Activated CD8-positive, alpha-beta memory T cell treated with anti-CD3 and anti-CD28 coated beads, Interleukin-2, amount 50 U/mL, for 1 hour (primary cell): ENCODE results near the gene RASA4.
"Not testable (repeated sequence)": the region's sequence is repeated elsewhere in the genome, so short reads cannot be mapped to it uniquely, and the experiment has no call there.

Experiments
- DNase-seq: peaks from one replicate; pipeline ENCODE4 v3.0.0-alpha.2; 2020; ENCODE audit errors: extremely low read depth

The RASA4 gene

DNA sequence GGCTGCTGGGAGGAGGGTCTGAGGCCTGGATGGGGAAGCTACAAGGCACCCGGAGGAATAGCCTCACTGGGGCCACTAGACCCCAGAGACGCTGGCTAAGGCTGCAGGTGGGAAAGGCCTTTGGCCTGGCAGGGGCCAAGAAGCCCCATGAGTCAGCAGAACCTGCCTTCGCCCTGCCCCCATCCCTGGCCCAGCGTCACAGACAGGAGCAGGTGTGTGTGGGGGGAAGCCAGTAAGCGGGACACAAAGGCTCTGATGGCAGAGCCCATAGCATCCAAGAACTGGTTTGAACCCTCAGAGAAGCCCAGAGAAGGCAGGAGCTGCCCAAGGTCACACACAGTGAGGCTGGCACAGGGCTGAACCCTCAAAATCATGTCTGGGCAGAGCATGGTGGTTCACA, 9.7 kb downstream of the RASA4 start:
- DNase-seq: not testable (repeated sequence)

DNA sequence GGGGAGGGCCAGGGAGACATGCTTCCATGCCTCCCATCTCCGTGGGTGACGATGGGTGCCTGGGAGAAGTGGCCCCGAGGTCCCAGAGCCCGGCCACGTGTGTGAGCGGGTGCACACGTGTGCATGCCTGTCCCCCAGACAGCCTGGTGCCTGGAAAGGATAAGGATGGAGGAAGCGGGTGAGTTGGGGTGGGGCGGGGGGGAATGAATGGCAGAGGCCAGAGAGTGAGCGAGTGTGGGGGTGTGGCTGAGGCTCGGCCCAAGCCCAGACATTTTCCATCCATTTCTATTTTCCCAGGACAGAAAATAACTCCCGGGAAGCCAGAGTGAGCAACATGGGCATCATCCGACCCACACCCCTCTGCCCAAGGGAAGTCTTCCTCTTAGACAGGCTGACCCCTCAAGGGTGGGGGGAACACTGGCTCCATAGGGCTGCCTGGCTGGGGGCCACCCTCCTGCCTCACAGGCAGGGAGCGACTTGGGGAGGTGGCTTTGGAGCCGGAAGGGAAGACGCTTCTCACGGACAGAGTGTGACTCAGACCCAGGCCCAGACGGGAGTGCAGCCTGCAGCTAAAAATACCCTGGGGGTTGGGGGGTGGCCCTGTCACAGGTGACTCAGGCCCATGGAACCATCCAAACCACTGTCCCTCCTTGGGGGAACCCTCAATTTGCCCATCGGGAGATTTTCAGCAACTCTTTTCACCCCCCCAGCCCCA, 12.0 kb downstream of the RASA4 start:
- not testable (repeated sequence) for DNase-seq

DNA sequence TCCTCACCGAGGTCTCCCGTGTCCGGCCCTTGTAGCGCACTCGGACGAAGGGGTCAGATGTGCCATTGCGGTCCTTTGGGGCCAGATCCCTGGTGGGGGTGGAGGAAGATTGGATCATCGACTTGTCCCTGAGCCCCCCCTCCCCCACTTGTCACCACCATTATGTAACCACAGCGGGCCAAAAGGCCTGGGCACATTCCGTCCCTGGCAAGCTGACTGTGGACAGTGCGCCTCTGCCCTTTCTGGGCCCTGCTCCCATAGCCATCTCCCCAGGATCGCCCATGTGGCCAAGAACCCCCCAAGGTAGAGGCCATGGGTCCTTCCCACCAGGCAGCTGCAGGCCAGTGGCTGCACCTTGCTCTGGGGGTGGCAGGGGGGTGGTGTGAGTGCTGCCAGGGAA, 14.2 kb downstream of the RASA4 start:
- not testable (repeated sequence) for DNase-seq

DNA sequence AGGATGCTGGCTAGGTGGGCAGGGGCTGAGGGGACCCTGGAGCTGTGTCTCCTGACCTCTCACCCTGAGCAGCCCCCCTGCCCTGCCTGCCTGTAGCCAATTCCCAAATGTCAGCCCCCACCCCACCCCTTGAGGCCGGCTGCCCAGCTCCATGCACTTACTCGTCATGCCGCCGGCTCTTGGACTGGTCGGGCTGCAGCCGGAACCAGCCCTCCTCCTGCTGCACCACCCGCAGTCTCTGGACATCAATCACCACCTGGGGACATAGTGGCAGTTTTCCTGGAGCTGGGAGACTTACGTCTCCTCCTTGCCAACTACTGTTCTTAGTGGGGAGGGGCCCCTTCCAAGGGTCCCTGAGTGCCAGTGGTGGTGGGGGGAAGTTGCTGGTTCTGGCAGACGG, 16.9 kb downstream of the RASA4 start:
- DNase-seq: not testable (repeated sequence)

DNA sequence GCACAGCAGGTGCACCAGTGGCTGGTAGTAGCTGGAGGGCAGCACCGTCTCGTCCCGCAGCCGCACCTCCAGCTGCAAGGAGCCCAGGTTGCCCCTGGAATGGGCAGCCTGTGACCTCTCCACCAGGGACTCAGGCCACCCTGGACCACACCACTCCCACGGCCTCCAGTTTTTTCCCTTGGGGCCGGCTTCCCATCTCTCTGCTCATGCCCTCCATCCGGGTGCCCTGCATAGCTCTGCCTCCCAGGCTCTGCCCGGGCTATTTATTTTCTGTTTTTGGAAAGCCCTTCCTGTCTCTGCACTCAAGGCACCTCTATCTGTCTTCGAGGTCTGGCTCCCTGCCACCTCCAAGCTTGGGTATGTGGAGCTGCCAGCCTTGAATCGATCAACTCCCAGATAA, 20.5 kb downstream of the RASA4 start:
- DNase-seq: not testable (repeated sequence)

DNA sequence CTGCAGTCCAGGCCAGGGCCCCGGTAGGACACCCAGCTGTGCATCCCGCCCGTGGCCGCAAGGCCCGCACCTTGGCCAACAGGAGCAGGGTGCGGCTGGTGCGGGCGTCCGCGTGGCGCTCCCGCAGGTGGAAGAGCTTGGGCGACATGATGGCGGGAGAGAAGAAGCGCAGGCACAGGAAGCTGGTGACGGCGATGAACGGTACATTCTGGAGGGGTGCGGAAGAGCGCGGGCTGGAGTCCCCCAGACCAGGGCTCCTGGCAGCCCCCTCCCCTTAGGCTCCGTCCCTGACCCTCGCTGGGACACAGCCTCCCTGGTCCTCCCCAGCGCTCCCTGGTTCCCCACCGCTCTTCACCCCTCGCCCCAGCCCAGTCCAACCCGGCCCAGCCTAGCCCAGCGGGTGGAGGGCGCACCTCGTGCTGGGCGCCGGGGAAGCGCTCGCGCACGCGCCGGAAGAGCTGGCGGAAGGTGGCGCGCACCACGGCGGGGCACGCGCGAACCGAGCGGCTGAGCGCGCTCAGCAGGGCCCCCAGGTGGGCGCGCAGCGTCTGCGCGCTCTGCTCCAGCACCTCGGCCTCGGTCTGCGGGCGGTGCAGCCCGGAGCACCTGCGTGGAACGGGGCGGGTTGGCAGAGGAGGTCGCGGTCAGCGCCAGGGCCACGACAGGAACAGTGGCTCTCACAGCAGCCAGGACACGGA, 22.8 kb downstream of the RASA4 start:
- DNase-seq: not testable (repeated sequence)

DNA sequence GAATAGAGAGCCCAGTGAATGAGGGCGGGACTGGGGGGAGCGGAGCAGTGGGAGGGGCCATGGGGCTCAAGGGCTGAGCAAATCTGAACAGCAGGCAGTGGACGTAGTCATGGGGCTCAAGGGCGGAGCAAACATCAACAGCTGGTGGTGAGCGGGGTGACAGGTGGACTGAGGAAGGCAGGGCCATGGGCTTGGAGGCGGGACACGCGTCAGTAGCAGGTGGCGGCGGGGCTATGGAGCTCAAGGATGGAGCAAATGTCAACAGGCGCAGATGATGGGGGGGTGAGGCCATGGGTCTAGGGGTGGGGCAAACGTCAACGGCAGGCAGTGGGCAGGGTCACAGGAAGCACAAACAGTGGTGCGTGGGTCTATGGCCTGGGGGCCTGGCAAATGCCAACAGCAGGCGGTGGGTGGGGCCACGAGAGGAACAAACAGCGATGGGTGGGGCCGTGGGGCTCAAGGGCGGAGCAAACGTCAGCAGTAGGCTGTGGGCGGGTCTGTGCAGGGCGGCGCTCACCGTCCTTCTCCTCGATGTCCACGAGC, 24.0 kb downstream of the RASA4 start:
- not testable (repeated sequence) for DNase-seq

DNA sequence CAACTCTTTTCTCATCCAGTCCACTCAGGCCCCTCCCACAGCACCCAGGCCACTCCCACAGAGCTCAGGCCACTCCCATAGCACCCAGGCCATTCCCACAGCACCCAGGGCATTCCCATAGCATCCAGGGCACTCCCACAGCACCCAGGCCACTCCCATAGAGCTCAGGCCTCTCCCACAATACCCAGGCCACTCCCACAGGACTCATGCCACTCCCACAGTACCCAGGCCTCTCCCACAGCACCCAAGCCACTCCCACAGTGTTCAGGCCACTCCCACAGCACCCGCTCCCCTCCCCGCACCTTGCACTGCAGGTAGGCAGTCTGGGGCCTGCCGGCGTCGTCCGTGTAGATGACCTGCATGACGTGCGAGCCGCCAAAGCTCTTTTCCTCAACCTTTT, 26.7 kb downstream of the RASA4 start:
- DNase-seq: not testable (repeated sequence)

DNA sequence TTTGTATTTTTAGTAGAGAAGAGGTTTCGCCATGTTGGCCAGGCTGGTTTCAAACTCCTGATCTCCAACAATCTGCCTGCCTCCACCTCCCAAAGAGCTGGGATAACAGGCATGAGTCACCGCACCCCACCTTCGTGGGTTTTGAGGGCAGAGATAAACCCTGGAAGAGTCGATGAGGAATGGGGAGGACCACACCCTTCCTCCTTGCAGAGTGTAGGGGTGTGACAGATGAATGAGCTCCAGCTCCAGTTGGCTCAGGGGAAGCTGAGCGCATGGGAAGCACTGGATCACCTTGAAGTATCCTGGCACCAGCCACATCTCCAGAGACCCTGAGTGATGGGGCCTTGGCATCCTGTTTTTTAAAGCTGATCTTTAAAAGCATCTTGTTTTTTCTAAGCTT, 33.1 kb downstream of the RASA4 start:
- not testable (repeated sequence) for DNase-seq

DNA sequence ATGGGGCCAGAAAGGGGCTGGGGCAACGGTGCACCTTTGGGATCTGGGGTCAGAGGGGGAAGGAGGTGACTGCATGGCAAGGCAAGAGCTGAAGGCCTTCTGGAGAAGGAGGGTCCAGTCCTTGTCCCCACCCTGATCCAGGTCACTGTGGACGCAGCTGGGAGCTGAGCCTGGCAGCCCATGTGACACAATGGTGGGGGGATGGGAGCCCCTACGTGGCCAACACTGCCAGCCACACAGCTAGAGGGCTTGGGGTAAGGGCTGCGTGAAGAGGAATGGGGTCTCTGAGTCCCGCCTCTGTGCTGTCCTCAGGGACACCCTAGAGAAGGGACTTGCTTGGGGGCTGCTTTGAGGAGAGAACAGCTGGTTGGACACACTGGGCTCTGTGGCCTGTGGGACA, 34.8 kb downstream of the RASA4 start:
- not testable (repeated sequence) for DNase-seq

DNA sequence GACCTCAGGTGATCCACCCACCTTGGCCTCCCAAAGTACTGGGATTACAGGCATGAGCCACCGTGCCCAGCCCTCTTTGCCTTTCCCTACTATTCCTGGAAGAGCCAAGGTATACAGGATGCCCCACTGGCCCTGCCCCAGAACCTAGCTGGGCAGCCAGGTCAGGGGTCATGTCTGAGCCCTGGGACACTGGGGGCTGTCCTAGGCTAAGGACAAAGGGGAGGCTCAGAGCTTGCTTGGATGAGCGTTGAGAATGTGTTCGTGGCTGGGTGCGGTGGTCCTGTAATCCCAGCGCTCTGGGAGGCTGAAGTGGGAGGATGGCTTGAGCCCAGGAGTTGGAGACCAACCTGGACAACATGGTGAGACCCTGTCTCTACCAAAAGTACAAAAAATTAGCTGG, 38.1 kb downstream of the RASA4 start:
- DNase-seq: not testable (repeated sequence)

DNA sequence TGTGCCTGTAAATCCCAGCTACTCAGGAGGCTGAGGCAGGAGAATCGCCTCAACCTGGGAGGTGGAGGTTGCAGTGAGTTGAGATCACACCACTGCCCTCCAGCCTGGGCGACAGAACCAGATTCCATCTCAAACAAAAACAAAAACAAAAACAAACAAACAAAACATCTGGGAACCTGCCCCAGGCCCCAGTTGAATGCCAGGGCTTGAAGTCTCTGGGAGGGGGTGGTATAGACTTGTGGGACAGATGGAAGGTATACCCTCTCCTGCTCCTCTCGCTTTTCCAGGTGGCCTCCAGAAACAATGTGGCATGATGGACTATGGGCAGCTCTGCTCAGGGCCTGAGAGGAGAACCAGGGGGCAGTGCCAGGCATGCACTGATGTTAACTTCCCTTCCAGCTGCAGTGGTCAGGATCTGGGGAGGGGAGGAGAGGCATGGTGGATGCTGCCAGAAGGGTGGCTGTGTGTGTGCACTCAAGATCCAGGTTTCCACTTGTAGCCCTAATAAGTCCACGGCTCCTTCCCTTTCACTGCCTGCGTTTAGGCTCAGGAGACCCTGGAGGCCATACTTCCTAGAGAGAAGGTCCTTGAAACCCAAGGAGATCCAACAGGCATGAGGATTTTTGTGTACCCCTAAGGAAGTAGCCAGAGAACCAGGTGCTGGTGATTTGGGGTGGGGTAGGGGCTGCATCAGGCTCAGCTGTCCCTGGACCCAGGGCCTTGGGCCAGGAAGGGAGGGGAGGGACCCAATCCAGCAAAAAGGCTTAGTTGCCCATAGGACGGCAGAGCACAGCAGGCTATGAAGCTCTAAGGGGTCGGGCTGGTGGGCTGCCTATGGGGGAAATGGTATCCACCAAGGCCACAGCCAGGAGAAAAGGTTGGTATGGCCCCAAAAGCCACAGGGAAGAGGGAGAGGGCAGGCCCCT, 39.0 kb downstream of the RASA4 start:
- DNase-seq: not testable (repeated sequence)

DNA sequence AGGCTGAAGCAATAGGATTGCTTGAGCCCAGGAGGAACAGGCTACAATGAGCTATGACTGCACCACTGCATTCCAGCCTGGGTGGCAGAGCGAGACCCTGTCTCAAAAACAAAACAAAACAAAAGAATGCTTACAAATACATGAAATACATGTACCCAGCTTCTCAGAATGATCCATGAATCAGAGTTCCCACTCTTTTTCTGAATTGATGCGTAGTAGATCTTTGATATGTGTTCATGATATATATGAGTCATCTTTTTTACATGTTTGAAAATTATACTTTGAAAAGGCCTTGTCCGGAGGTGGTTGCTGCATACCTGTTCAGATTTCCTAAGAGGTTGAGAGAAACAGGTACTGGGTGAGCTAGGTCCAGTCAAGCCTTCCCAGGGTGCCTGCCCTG, 40.2 kb downstream of the RASA4 start:
- not testable (repeated sequence) for DNase-seq

DNA sequence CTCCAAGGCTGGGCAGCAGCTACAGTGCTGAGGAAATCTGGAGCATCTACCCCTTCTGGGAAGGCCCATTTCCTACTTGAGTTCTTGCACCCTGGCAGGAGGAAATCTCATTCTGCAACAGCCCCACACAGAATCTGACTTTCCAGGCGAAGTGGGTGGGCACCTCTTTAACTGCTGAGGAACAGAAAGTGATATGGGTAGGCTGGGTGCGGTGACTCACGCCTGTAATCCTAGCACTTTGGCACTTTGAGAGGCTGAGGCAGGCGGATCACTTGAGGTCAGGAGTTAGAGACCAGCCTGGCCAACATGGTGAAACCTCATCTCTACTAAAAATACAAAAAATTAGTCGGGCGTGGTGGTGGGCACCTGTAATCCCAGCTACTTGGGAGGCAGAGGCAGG, 41.9 kb downstream of the RASA4 start:
- not testable (repeated sequence) for DNase-seq

DNA sequence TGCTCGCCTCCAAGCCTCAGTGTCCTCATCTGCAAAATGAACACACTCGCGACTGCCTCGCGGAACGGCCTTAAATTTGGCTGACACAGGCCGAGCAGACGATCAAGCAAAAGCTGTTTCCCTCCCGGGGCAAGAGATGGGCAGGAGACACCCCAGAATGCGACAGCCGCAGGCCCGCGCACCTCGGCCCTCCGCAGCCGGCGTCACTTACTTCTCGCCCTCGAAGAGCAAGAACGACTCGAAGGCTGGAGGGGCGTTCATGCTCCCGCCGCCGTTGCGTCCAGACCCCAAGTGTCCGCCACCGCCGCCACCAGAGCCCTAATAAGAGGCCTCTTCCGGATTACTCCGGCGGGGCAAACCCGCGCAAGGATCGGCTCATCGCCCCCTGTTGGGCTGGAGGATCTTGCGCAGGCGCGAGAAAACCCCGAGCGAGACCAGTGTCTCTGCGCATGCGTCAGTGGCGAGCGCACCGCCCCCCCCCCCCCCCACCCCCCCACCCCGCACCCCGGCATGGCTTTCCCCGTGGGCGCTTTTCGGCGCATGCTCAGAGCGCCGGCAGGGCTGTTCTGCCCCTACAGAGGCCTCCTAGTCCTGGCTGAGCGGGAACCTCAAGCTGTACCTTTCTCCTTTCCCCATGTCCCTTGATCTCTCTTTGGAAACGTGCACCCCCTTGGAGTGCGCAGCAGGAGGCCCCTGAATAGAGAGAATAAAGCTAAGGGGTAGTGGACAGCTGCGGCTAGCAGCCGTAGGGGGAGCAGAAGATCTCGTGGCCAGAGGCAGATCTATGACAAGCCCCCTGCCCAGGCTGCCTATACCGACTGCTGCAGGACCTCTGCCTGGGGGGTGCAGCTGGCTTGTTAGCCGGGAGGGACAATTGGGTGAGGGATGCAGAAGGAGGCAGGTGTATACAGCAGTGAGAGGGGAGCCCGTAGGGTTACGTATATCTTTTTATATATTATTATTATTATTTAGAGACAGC, 44.0 kb downstream of the RASA4 start, which contains the start of gene POLR2J3:
TSS of gene POLR2J3 (minus strand) at position 323 of the 979 bp plus-strand sequence. CDS start at position 261, 62 bp downstream.
- DNase-seq: peak; percentile 75

DNA sequence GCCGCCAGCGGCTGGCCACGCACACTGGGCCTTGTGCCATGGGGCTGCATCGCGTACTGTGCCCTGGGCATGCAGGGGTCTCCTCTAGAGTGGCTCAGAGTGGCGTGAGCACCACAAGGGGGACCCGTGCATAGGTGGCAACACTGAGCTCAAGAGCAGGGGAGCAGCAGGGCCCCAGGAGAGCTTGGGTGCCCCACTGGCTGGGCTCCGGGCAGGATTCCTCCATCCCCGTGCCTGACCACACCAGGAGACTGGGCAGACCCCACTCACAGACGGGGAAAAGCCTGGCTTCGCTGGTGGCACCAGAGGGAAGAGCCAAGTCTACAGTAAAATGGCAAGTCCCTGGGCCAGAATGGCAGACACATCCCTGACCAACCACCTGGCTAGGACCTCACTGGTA, 47.9 kb downstream of the RASA4 start:
- DNase-seq: not testable (repeated sequence)

DNA sequence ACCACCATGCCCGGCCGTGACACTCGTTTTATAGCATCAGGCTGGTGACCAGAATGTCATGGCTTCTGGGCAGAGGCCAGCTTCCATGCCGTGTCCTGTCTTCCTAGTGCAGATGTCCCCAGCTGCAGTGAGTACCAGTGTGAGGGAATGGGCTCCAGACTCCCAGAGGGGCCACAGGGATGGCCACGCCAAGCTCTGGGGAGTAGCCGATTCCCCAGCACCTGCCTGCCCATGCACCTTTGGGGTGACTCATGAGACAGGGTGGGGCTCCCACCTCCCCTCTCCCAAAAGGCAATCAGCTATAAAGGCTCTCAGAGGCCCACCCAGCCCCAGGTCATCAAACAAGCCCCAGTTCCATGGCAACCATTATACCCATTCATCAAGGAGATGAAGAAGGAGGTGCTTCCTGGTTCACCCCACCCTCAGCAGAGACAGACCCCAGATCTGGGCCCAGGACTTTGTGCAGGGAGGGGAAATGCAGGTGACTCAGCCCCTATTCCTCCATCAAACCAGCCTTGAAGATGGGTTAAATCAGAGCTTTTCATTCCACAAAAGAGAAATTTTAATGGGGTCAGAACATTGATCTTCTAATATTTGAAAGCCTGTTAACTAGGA, 65.6 kb downstream of the RASA4 start, which contains the start of gene SPDYE2:
TSS of gene SPDYE2 (plus strand) at position 419 of the 615 bp plus-strand sequence. CDS start 2,030 bp downstream, outside the sequence.
- not testable (repeated sequence) for DNase-seq

DNA sequence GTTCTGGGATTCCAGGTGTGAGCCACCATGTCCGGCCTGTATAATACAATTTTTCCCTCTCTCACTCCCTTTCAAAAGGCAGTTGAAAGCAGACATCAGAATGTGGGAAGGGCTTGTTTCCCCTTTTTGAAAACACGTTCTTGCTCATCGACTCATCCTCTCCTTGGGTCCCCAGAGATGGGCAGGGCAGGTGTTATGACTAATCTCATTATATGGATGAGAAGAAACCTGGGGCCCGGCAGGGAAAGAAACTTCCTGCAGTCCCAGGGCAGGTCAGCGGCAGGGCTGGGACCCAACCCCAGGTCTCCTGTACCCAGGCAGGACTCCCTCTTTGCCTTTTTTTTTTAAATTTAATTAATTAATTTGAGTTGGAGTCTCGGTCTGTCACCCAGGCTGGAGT, 70.2 kb downstream of the RASA4 start:
- not testable (repeated sequence) for DNase-seq

DNA sequence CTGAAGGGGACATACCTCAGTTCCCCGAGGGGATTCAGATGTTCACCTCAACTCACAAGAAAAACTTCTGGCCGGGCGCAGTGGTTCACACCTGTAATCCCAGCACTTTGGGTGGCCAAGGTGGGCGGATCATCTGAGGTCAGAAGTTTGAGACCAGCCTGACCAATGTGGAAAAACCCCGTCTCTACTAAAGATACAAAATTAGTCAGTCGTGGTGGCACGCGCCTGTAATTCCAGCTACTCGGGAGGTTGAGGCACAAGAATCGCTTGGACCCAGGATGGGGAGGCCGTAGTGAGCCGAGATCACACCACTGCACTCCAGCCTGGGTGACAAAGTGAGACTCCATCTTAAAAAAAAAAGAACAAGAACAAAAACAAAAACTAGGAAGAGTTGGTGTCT, 71.3 kb downstream of the RASA4 start:
- DNase-seq: not testable (repeated sequence)

DNA sequence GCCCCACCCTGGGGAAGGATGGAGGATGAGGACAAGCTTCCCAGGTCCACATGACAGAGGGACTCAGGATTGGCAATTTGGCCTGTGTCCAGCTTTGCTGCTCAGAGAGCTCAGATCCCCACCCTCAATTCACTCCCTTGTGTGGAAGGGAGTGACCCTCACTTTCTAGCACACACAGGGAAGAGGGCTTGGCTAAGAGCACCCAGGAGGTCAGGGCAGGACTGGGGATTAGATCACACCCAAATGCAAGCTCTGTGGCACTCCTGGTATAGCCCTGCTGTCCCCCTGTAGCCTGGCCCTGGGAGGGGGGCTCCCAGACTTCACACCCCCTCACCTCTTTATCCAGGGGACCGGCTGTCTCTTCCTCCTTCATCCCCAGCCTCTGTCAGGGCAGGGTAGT, 72.2 kb downstream of the RASA4 start:
- DNase-seq: not testable (repeated sequence)
